ENCODE results near the gene TM2D1.

DNA sequence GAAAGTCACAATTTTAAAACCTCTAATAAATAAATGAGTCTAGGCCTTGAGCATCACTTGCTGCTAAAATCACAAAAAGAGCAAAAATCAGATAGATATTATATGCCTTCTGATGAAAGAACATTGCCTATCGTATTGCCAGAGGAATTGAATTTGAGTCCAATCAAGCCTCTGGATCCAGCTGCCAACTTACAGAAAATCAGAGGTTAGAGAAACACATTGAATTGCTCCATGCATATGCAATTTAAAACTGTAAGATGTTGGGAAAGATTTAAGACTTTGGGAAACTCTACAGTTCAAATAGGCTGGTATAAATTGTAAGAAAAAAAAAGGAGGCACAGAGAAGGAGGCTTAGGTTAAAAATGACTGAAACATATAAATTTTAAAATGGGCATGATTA is 93.5 kb downstream of the TM2D1 start:
- TF ChIP-seq, protein P1, sequence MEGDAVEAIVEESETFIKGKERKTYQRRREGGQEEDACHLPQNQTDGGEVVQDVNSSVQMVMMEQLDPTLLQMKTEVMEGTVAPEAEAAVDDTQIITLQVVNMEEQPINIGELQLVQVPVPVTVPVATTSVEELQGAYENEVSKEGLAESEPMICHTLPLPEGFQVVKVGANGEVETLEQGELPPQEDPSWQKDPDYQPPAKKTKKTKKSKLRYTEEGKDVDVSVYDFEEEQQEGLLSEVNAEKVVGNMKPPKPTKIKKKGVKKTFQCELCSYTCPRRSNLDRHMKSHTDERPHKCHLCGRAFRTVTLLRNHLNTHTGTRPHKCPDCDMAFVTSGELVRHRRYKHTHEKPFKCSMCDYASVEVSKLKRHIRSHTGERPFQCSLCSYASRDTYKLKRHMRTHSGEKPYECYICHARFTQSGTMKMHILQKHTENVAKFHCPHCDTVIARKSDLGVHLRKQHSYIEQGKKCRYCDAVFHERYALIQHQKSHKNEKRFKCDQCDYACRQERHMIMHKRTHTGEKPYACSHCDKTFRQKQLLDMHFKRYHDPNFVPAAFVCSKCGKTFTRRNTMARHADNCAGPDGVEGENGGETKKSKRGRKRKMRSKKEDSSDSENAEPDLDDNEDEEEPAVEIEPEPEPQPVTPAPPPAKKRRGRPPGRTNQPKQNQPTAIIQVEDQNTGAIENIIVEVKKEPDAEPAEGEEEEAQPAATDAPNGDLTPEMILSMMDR (IDR thresholded peaks at IDR 0.05), result no peak
- TF ChIP-seq POLR2A (IDR thresholded peaks at IDR 0.05) (no peak), POLR2AphosphoS5 (IDR thresholded peaks at IDR 0.05) (no peak), EP300 (IDR thresholded peaks at IDR 0.05) (no peak)

All from upper lobe of left lung (tissue), 4 donors.